Measurements from ENCODE around the gene RB1.
"Not testable (repeated sequence)": the region's sequence is repeated elsewhere in the genome, so short reads cannot be mapped to it uniquely, and the experiment has no call there.

RB1 gene

DNA sequence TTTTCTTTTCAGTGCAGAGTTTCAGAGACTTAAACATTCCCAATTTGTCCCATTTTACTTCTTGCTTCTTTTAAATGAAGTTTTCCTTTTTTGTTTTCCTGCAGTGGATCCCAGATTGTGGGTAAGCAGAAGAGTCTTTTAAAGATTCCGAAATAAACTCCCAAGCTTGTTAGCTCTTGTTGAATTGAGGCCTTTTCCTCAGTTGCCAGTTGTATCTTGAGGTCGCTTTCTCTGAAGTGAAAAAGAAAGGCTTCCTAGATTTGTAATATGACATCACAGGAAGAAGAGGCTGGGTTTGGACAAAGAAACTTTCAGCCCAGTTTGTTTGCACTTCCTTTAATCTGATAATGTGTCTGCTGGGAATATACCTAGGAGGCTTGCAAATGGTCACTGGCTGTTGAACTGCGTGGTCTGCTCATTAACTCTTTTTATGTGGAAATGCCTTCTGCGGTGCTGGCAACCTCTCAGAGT is 109.4 kb downstream of the RB1 start, which contains the start of gene LPAR6:
Gene LPAR6, minus strand, starts transcription at position 233 of the 471 bp plus-strand sequence. CDS start 690 bp downstream, outside the sequence.
- DNase-seq, result no peak

DNA sequence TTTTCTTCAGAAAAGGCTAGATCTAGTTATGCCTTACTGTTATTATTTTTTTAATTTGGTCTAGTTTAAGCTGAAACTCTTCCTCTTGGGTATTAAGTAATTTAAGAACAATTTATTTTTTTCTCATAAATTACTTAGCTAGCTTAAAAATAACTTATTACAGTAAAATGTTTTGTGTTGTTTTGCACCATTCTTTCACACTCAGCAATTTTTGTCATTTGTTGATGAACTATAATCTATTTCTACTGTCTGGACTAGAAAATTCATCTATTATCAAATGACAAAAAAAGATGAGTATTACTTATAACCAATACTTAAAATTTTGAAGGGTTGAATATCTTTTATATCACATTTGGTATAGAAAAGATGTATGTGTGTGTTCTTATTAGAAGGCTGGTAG is 111.0 kb downstream of the RB1 start:
- DNase-seq, result no peak

DNA sequence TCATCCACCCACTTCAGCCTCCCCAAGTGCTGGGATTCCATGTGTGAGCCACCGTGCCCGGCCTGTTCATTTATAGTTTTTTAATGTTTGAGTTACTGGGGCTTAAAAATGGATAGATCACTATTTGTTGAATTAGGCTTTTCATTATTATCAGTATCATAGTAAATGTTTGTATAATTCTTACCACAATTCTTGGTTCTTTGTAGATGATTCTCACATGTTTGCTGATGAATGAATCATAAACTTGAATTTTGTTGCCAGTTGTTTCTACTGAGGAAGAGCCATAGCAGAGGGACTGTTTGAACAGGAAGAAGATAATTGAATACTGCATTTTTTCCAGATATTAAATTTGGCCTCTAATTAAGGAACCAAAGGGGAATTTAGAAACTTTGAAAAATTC is 112.0 kb downstream of the RB1 start:
- DNase-seq, result no peak

DNA sequence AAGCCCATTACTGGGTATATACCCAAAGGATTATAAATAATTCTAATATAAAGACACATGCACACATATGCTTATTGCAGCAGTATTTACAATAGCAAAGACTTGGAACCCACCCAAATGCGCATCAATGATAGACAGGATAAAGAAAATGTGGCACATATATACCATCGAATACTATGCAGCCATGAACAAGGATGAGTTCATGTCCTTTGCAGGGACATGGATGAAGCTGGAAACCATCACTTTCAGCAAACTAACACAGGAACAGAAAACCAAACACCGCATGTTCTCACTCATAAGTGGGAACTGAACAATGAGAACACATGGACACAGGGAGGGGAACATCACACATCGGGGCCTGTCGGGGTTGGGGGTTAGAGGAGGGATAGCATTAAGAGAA is 118.5 kb downstream of the RB1 start:
- DNase-seq, result not testable (repeated sequence)

DNA sequence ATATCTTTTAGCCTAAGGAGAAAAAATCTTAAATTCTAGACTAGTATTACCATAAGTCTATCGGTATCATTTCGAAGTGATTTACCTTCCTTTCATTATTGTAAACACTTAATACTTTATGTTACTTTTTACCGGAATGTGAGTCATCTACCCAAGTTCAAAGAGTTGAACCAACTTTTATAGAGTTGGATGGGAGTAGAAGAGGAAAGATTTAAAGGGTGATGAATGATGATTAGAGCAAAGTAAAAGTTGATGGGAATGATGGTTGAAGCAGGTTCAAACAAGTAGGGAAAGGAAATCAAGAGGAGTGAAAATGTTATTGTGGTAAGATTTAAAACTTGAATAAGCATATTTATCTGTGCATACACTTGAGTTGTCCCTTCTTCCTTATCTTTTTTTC is 120.7 kb downstream of the RB1 start:
- DNase-seq, result no peak

DNA sequence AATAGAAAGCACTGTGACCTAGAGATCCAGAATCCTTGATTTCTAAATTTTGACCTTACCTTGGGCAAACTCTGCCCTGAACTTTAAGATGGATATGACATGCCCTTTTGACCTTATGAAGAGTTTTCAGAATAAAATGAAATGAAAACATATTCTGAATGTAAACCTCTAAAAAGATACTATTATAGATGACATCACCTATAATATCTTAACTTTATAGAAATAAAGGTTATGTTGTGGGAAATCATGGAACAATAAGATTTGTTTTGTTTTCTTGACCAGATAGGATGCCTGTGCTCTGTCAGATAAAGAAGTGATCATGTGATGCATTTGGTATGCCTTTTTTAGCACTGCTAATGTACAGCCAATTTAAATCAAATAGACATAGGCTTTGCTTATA is 122.5 kb downstream of the RB1 start:
- DNase-seq, result no peak

DNA sequence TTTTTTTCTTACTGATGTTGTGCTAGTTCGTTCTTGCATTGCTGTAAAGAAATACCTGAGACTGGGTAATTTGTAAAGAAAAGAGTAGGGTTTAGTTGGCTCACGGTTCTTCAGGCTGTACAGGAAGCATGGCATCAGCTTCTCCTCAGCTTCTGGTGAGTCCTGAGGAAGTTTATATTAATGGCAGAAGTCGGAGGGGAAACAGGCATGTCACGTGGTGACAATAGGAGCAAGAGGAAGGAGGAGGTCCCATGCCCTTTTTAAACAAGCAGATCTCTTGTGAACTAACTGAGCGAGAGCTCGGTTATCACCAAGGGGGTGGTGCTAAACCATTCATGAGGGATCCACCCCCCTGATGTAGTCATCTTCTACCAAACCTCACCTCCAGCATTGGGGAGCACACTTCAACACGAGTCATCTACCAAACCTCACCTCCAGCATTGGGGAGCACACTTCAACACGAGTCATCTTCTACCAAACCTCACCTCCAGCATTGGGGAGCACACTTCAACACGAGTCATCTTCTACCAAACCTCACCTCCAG is 123.3 kb downstream of the RB1 start:
- DNase-seq, result not testable (repeated sequence)

DNA sequence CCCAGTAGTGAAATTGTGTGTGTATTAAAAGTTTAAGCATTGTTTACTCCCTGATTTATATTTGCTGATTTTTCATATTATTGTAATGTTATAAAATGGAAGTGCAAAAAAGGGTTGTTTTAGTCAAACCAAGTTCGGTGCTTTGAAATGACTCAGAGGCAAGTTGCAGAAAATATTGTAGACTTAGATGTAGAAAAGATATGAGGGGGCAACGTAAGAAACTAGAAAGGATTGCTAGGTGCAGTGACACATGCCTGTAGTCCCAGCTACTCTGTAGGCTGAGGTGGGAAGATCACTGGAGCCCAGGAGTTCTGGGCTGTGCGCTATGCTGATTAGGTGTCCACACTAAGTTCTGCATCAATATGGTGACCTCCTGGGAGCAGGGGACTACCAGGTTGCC is 125.5 kb downstream of the RB1 start:
- no peak for DNase-seq

DNA sequence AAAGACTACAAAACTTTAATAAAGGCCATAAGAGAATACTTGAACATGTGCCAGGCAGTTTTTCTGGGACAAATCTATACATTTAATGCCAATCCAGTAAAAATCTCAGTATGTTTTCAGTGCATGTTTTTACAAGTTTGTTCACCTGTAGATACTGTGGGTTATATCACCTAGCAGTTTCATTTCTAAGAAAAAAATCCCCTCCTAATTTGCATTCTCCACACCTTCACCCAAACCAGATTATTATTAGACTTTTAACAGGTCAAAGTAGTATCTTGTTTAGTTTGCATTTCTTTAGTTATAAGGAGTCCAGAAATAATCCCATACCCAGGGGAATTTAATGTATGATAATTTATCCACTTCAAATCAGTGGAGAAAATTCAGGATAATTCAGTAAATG is 126.3 kb downstream of the RB1 start:
- DNase-seq, result no peak

DNA sequence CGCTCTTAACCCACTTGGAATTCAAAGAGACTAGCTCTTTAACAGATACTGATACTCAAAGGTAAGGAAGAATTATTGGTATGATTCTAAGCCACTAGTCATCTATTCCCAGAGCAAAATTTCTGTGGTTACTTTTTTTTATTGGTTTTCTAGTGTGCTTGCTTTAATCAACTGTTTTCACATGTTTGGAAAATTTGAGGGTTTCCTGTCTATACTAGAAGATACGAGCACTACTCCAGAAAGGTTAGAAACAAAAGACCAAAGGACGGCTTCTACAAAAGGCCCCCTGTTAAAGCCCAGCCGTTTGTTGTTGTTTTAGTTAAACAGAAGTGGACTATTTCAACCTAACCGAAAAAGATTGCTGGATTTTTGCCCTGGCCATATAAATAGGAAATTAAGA is 127.9 kb downstream of the RB1 start:
- no peak for DNase-seq

DNA sequence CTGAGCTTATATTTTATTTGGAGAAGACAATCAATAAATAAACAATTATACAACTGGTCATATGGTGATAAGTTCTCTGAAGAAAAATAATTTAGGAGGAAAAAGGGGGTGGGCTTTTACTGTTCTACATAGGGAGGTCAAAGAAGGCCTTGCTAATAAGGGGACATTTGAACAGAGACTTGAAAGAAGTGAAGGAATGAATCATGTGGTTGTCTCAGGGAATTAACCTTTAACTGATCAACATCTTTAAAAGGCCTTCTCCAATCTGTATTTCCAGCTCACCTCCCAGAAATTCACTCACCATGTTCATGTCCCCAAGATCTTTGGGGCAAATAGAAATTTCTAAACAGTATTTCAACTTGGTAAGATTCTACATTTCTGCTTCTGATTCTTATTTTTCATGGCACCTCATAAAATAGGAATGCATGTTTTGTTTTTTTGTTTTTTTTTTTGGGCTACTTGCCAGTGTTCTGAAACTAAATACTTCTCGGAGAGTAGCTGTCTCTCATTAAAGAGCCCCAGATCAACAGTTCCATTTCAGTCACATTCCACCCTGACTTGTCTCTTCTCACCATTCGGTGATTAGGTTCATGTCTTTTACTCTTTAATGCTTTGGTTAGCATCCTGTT is 128.6 kb downstream of the RB1 start:
- no peak for DNase-seq

DNA sequence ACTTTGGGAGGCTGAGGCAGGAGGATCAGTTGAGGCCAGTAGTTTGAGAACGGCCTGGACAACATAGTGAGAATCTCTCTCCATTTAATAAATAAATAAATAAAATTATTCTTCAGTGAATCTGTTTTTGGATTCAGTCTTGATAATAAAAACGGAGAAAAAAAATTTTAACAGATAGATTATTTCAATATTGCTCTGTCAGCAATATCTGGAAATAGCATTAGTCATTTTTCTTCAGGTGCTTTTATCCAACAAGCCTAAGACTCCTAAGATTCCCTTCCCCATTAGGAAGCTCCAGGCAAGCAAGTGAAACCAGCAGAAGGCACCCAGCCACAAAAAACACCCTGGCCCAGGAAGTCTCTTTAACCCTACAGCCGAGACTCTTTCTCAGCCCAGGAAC is 130.6 kb downstream of the RB1 start:
- no peak for DNase-seq

DNA sequence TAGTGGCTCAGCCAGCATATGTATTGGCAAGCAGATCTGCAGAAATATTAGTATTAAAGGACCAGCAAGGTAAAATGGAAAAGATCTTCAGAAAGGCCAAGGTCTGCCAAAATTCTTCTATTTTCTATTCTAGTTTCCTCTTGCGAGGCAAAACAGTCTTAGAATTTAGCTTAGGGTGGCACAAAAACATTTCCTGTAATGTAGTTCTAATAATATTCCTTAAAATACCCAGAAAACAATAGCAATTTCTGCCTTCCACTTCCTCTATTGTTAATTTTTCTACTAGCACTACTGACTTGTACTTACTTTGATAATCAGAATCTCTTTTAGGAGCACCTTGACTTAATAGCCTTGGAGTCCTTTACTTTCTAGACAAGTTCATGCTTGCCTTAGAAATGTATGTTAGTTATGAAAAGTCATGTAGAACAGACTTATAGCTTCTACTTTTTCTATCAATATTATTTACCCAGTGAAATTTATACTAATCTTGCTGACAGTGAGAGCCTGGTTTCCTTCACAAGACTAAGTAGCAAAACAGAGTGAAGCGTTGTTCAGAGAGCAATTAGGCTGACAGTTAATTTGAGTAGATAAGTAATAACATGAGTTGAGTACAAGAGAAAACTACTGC is 133.2 kb downstream of the RB1 start:
- peak; percentile 70 for DNase-seq

DNA sequence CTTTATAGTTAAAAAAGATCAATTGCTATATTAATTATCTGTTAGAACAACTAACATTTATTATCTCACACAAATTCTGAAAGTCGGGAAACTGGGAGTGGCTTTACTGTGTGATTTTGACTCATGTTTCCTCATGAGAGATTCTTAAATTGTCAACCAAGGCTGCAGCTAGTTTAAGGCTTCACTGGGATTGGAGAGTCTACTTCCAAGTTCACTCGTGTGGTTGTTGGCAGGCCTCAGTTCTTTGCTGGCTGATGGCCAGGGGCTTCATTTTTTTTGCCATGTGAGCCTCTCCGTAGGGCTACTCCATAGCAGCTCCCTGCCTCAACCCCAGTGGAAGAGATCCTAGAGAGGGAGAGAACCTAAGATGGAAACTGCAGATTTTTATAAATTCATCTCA is 133.8 kb downstream of the RB1 start:
- peak; percentile 84 for DNase-seq

DNA sequence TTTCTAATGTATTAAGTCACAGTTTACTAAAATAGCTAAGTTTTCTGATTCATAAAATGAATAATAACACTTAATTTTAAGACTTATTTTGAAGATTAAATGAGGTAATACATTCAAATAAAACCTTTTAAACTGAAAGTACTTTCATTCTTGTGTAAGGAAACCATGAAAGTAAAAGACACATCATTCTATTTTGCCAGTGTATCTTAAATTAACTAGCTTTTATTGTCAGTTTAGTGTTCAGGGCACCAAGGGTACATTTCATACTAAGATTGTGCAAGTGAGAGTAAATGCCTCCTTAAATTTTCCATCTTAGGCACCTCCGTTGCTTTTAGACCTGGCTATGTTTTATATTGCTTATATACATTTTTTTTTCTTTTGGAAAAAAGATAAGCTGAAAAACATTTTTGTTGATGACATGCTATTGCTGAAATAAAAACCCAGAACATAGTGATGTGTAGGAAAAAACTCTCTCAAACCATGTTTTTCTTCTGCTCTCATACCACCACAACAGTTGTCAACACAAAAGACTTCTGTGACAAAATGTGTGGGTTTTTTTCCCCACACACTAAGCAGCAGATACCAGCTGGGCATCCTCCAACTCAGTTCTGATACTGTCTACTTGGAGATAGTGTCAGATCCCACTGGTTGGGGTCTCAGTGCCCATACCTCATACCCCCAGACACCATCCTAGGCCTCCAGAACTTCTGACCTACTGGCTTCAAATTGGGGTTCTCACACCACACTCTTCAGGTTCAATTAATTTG is 140.1 kb downstream of the RB1 start:
- no peak for DNase-seq

DNA sequence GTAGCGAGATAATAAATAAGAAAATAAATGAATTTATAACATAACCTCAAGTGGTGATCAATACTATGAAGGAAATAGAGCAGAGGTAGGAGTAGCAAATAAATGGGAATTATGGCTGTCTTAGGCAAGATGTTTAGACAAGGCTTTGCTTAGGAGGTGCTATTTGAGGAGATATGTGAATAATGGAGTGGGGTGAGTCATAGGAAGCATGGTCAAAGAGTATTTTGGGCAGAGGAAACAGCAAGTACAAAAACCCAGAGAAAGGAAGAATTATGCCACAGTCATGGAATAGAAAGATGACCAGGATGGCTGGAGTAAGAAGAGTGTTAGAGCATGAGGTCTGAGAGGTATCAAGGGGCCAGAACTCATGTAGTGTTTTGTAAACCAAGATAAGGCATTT is 142.9 kb downstream of the RB1 start:
- DNase-seq, result no peak

DNA sequence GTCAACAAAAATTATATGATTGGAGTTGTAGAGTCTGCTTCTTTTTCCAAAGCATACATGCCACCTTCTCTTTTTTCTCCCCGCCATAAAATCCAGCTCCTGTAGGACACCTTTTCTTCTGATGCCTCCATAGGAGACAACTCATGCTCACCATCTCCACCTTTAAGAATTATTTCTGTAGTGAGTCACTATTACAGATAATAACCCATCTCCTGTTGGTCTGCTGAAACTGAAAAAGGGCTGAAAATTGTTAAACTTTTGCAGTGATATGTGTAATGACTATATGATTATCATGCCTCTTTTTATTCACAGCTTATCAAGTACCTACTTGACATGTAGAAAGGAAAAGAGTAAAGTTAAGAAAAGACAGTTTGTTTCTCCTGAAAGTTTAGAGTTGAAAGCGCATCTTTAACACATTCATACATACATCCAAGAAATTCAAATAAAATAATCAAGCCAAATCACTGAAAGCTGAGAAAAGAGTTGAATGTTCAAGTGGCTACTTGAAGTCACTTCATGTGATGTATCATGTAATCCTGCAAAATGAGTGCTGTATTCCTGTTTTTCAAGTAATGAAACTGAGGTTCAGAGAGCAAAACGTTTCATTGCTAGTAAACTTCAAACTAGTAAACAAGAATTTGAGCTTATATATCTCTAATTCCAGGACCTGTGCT is 144.9 kb downstream of the RB1 start:
- DNase-seq, result peak; percentile 19

DNA sequence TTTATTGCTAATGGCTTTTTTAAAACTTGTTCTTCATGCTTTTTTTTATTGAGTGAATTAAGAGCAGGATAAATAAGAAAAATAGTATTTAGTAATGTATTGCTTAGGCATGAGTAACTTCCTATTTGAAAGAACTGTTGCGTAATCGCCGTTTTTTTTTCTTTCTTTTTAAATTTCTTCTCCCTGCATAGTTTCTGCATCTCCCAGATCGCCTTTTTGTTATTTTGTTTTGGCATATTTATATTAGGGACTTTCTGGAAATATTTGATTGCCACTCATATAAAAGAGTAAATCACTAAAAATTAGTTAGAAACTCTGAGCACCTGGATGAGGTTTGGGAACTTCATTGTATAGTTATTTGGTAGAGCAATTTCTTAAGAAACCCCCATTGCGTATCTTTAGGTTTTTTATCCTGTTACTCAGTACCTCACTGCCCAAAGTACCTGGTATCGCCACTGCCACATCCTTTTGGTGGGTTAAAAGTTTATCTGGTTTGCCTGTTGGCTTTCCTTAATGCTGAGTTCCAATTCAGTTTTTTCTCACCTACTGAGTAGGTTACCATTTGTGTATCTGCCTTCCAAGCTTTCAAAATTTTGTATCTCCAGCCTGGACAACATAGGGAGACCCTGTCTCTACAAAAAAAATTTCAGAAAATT is 145.5 kb downstream of the RB1 start:
- no peak for DNase-seq

DNA sequence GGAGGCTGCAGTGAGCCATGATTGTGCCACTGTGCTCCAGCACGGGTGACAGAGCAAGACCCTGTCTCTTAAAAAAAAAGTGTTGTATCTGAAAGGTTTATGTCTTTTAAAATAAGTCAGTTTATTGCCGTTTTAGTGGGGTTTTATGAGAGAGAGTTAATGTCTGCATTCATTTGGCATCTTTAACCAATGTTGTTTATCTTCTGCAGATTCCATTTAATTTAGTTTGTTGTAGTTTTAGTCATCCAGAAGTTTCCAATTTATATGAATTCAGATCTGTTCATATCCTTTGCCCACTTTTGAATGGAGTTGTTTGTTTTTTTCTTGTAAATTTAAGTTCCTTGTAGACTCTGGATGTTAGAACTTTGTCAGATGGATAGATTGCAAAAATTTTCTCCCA is 146.1 kb downstream of the RB1 start:
- DNase-seq, result no peak

DNA sequence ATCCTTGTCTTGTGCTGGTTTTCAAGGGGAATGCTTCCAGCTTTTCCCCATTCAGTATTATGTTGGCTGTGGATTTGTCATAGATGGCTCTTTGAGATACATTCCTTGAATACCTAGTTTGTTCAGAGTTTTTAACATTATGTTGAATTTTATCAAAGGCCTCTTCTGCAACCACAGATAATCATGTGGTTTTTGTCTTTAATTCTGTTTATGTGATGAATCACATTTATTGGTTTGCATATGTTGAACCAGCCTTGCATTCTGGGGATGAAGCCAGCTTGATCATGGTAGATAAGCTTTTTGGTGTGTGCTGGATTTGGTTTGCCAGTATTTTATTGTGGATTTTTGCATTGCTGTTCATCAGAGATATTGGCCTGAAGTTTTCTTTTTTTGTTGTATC is 147.6 kb downstream of the RB1 start:
- DNase-seq, result not testable (repeated sequence)

DNA sequence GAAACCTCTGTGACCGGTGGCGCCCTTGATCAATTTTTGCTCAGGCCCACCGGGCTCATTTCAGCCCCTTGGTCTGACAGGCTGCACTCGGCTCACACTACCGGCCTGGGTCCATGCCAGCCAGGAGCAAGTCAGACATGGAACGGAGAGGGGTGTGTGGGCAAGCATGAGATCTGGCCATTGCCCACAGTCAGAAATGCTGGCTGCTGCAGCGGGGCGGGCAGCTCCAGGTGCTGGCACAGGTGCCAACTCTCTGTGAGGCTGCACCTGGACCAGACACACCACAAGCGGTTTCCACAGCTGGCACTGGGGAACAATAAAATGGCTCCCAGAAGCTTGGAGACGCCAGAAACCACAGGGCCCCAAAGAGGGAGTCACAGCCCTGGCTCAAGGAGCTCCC is 153.0 kb downstream of the RB1 start:
- no peak for DNase-seq

DNA sequence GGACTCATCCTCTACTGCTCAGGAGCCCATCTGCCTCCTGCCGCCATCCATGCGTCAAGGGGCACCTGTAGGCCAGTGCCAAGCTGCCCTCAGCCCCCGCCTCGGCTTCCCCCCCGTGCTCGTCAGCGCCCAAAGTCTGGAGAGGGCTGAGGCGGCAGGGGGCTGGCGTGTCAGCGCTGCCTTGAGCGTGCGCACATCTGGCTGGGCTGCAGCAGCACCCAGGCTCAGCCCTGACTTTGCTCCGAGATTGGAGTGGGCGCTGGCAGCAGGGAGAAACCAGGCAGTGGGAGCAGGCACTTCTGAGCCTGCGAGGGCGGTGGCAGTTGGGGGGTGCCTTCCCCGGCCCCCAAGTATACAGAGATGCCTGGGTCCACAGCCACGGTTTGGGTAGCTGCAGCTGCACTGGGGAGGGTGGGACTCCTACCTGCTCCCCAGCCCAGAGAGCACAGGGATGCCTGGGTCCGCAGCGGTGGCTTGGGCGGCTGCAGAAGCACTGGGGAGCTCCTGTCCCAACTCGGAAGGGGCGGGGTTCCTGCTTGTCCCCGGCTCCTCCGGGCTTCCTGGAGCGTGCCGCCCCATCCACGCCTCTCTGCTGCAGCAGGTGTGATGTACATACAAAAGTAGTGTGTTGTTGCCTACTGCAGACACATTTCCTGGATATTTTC is 154.2 kb downstream of the RB1 start:
- no peak for DNase-seq
